HG03103 (cell line): ENCODE results near the gene HS3ST3A1.

ENCODE experiments used
- ATAC-seq: cut with Tn5 transposase; IDR thresholded peaks from one replicate; pipeline ENCODE4 v1.9.1; 2021; ENCODE audit warnings: low read depth; ENCODE audit not compliant: unreplicated experiment

HS3ST3A1 gene

GRCh38 chr17:13541032-13541480 is 60.7 kb downstream of the HS3ST3A1 start:
- ATAC-seq: no peak

DNA sequence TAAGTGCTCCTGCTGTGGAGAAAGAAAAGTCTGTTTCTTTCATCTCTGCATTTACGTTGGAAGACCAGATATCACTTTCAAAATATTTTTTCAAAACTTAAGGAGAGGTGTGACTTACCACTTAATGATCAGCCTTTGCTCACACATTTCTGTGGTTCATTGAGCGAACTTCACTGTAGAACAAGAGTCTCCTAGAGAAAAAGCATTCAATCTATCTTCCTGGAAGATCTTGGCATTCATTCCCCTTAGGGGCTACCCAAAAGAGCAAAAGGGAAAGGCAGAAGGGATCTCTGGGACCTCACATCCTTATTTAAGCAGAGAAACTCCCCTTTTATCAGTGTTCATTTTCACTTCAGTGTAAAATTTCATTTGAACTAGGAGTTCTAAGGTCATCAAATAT is 61.2 kb downstream of the HS3ST3A1 start:
- ATAC-seq: no peak

GRCh38 chr17:13539421-13539820 is 62.3 kb downstream of the HS3ST3A1 start:
- ATAC-seq: no peak

- ATAC-seq: no peak
These were observed 62.8 kb downstream of the HS3ST3A1 start for GRCh38 chr17:13538841-13539411.

DNA sequence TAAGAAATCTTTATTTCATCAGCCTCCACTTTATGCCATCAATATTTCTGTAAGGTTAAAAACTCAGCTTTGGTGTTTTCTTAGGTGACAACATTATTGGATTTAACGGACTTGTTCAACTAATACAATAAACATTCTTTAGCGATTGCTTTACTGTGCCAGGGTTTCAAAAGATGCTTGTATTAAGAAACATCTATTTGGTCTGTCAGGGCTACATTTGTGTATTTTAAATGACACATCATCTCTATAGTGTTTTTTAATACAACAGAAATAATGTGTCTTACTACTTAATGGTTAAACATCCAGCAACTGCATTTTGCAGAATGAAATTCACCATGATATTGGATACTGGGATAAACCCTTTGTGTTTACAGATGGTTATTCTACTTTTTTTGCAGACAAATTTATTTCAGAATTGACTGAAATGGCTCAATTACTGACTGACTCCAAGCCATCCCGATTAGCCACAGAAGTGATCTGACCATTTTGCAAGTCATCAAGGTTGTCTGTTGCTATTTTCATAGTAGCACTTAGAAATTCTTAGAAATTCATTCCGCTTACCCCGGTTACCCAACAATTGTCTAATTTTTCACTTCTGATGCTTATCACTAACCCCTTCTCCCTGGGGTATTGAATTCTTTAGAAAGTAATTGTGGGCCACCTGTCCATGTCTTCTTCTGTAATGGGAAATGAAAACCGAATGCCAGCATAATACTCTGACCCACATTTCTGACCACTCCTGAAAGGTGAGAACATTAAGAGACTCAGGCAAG is 63.7 kb downstream of the HS3ST3A1 start:
- ATAC-seq: no peak

- no peak for ATAC-seq
These were observed 64.5 kb downstream of the HS3ST3A1 start for GRCh38 chr17:13537167-13537731.

DNA sequence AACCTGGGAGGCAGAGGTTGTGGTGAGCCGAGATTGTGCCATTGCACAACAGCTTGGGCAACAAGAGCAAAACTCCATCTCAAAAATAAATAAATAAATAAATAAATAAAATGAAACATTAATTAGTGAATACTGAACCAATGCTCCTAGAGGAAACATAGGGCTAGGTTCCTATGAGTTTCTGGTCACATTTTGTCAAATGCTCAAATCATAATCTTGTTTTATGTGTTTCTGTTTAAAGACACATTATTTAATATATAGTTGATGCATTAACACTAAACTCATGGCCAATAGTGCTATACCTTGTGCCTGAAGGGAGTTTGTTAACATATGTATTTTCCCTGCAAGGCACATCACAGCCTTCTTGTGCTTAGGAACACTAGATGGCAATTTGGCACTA is 66.8 kb downstream of the HS3ST3A1 start:
- no peak for ATAC-seq

DNA sequence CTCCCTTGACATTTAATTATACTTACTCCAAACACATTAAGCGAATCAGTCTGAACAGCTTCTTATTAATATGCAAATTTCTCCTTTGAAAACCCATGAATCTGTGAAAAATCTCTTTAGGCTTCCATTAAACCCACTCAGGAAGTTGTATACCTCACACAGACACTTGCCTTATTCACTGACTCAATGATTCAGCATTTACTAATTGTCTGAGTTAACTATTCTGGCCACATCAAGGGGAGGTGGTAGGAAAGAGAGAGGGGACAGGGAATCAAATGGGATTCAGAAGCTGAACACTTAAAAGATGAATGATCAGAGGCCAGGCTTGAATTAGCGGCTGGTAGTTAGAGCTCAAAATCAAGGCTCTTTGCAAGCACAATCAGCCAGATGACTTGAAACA is 70.0 kb downstream of the HS3ST3A1 start:
- ATAC-seq: no peak

GRCh38 chr17:13525876-13526275 is 75.9 kb downstream of the HS3ST3A1 start:
- ATAC-seq: no peak

GRCh38 chr17:13523164-13523563 is 78.6 kb downstream of the HS3ST3A1 start:
- no peak for ATAC-seq

DNA sequence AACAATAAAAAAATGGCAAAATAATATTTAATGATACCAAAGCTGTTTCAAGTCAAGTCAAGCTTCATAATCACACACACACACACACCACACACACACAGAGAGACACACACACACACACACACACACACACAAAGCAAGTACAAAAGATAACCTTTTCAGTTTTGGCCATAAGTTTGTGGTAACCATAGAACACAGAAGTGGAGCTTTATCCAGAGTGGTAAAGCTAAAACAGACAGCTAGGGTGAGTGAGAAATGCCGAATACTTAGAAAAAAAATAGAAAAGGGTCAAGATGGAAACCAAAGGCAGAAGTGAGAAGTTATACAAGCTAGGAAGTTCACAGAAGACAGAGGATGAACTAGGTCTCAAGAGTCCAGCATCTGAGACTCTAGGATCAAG is 79.0 kb downstream of the HS3ST3A1 start:
- no peak for ATAC-seq

DNA sequence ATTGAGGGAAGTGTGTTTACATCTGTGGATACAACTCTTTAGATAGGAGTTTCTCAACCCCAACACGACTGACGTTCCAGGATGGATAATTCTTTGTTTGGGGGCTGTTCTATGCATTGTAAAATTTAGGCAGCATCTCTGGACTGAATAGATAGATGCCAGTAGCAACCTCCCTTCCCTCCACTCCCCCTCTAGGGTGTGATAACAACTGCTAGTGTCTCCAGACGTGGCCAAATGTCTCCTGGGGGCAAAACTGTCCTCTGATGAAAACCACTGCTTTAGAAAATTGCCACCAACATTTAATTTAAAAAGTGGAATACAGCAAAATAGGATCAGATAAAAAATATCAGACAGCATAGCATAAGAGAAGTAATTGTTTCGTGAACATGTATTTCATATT is 79.9 kb downstream of the HS3ST3A1 start:
- no peak for ATAC-seq

GRCh38 chr17:13520899-13521572 is 80.7 kb downstream of the HS3ST3A1 start:
- no peak for ATAC-seq

DNA sequence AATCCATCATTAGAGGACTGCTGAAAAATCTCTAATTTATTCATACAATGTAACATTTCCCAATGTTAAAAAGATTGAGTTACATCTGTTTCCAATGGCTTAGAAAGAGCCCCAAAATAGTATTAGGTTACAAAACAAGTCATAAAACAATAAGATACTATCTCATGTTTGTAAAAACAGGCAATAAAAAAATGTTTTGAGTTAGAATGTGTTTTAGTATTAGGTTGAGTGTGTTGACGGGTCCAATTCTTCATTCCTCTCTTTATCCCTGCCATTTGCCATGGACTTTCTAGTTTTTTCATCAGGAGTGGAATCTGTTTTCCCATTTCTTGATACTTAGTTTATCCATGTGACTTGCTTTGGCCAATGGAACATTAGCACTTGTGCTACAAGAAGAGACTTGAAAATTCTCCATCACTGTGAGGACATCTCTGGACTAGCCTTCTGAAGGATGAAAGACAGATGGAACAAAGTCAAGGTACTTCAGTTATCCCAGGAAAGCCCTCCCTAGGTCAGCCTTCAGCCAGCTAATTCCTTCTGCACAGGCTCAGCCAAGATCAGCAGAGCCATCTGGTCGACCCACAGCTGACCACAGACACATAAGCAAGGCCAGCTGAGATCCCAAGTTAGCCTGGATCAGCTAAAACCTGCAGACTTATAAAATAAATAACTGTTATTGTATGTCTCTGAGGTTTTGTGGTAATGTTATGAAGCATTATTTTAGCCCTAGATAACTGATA is 83.3 kb downstream of the HS3ST3A1 start:
- ATAC-seq: no peak

- ATAC-seq: no peak
These were observed 88.7 kb downstream of the HS3ST3A1 start for GRCh38 chr17:13513039-13513405.

DNA sequence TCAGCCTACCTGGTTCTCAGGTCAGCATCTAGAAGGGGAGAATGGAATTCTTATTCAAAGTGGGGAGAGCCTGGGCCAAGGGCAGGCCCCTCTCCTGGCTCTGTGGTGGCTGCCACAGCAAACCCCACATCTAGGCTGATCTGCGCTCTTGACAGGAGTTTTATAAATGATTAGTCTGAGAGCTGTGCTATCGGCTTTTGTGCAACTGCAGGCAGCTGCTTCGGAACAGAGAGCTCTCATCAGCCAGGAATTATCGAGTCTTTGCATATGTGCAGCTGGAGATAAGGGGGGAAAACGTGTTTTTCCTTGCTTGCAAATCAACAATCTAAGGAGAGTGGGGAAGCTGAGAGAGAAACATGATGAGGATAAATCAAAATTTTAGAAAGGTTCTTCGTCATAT is 91.7 kb downstream of the HS3ST3A1 start:
- ATAC-seq: no peak

DNA sequence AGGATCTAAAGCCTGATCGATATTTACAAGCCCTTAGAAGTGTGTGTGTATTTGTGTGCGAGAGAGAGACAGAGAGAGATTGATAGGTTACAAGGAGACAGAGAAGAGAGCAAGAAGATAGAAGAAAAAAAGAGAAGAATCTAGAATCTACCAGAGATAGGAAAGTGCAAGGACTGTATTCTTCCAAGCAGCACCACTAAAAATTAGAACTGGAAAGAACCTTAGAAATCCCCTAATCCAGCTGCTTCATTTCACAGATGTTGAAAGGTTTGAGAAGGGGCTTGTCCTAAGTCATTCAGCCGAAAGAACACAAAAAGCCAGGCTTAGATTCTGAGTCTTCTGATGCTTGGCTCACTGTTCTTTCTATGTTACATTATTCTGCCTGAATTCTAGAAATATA is 92.2 kb downstream of the HS3ST3A1 start:
- no peak for ATAC-seq

GRCh38 chr17:13508896-13509295 is 92.8 kb downstream of the HS3ST3A1 start:
- no peak for ATAC-seq

DNA sequence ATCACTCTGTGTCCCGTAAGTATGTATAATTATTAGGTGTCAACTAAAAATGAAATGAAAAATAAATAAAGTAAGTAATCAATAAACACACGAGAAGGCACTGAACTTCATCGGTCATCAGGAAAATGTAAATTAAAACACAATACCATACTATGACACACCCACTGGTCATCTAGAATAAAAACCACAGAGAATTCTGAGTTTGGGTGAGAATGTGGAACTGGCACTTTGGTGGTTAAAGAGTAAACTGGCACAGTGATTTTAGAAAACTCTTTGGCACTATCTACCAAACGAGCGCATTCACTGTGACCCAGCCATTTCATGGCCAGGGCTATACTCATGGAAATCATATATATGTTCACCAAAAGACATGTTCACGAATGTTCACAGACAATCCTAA is 98.2 kb downstream of the HS3ST3A1 start:
- ATAC-seq: no peak

DNA sequence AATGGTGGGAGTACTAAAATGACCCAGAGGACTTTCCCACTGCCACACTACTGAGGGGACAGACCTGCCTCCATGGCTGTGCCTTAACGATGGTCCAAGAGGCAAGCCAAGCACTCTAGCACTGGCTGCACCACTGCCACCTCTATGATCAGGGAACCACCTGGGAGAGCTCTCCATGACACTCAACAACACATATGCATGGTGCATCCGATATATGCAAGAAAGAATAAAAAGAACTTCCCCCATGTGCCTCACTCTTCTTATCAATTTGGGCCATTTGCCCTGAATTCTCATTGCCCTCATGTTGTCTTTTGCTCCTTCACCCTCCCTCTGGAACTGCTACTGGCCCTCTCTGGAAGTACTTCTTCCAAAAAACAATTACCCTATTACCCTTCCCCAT is 99.5 kb downstream of the HS3ST3A1 start:
- ATAC-seq: no peak

- ATAC-seq: no peak
These were observed 100.8 kb downstream of the HS3ST3A1 start for GRCh38 chr17:13500947-13501346.
